Measurements from ENCODE around the gene ACP6.

ACP6 gene

GRCh38 chr1:147669469-147670318, 630 bp downstream of the ACP6 start:
- DNase-seq (ENCODE audit: low spot score), result peak; percentile 44

GRCh38 chr1:147665521-147665920, 4.8 kb downstream of the ACP6 start:
- DNase-seq (ENCODE audit: low spot score), result no peak
- no peak for TF ChIP-seq CTCF (IDR thresholded peaks at IDR 0.05; ENCODE audit: extremely low read depth, missing control alignments)

More at GRCh38 chr1:147669469-147670318, 630 bp downstream of the ACP6 start:
- TF ChIP-seq CTCF (IDR thresholded peaks at IDR 0.05; ENCODE audit: extremely low read depth, missing control alignments), result no peak

- DNase-seq (ENCODE audit: low spot score), result no peak
- no peak for TF ChIP-seq CTCF (IDR thresholded peaks at IDR 0.05; ENCODE audit: extremely low read depth, missing control alignments)
Observed at GRCh38 chr1:147664206-147664605, 6.1 kb downstream of the ACP6 start.

- no peak for DNase-seq (ENCODE audit: low spot score)
- TF ChIP-seq CTCF (IDR thresholded peaks at IDR 0.05; ENCODE audit: extremely low read depth, missing control alignments), result no peak
Observed at GRCh38 chr1:147654511-147654910, 15.8 kb downstream of the ACP6 start.

GRCh38 chr1:147652306-147652705, 18.0 kb downstream of the ACP6 start:
- no peak for TF ChIP-seq CTCF (IDR thresholded peaks at IDR 0.05; ENCODE audit: extremely low read depth, missing control alignments)
- no peak for DNase-seq (ENCODE audit: low spot score)

- no peak for DNase-seq (ENCODE audit: low spot score)
- no peak for TF ChIP-seq CTCF (IDR thresholded peaks at IDR 0.05; ENCODE audit: extremely low read depth, missing control alignments)
Observed at GRCh38 chr1:147651466-147651865, 18.9 kb downstream of the ACP6 start.

GRCh38 chr1:147648933-147649332, 21.4 kb downstream of the ACP6 start:
- no peak for DNase-seq (ENCODE audit: low spot score)
- no peak for TF ChIP-seq CTCF (IDR thresholded peaks at IDR 0.05; ENCODE audit: extremely low read depth, missing control alignments)

Data from GM20000 (cell line).